AG08395 (cell line): ENCODE results near the gene BCL2L1.

Experiments used
- DNase-seq: peaks from one replicate; pipeline ENCODE4 v3.0.0; 2012; ENCODE audit warnings: mixed read lengths, low spot score

The BCL2L1 gene

DNA sequence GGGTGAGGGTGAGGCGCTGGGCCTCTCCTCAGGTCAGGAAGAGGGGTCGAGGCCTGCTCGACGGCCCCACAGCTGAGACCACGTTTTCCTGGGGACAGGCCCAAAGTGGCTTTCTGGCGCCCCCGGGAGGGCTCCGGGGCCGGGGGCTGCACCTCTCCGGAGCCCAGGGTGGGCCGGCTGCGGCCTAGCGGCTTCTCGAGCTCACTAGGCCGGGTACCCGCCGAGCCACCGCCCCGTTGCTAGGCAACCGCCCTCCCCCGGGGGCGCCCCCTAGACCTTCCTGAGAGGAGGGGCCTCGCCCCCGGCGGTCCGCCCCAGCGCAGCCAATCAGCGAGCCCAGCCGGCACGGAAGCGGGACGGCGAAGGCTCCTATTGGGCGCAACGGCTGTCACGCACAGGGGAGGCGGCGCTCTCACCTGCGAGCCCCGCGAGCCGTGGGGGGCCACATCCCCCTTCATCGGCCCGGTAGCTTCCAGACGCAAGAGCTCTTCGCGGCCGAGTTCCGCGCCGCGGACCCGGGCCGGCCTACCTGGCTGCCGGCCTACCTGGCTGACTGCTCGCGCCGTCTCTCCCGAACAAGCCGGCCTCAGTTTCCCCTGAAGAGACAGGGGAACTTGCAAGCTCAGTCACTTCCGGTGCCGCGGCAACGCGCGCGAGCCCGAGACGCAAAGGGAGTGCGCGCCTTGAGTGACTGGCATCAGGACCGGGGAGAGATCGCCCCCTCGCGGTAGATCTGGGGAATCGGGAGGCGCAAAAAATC lies 831 bp upstream of the BCL2L1 start:
- DNase-seq = peak; percentile 98

DNA sequence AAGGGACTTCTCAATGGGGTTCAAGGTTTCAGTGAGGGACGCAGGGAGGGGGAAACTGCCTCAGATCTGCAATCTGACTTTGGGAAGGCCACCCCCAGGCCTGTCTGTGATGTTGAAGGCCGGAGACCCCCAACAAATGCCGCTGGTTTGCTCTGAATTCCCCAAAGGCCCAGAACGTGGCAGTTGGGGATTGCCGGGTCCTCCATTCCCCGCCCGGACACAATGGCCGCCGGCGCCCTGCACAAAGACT lies 326 bp upstream of the BCL2L1 start:
- no peak for DNase-seq

DNA sequence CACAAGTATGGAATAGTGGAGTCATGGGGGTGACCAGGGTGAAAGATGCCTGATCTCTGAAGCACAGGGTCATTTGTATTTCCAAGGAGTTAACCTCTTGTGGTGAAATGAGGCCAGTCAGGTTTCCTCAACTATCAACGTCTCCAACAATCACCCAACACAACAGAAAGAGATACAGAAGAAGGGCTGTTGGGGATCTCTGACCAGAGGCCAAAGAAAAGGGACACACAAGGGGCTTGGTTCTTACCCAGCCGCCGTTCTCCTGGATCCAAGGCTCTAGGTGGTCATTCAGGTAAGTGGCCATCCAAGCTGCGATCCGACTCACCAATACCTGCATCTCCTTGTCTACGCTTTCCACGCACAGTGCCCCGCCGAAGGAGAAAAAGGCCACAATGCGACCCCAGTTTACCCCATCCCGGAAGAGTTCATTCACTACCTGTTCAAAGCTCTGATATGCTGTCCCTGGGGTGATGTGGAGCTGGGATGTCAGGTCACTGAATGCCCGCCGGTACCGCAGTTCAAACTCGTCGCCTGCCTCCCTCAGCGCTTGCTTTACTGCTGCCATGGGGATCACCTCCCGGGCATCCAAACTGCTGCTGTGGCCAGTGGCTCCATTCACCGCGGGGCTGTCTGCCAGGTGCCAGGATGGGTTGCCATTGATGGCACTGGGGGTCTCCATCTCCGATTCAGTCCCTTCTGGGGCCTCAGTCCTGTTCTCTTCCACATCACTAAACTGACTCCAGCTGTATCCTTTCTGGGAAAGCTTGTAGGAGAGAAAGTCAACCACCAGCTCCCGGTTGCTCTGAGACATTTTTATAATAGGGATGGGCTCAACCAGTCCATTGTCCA lies 1.0 kb downstream of the BCL2L1 start:
- no peak for DNase-seq

DNA sequence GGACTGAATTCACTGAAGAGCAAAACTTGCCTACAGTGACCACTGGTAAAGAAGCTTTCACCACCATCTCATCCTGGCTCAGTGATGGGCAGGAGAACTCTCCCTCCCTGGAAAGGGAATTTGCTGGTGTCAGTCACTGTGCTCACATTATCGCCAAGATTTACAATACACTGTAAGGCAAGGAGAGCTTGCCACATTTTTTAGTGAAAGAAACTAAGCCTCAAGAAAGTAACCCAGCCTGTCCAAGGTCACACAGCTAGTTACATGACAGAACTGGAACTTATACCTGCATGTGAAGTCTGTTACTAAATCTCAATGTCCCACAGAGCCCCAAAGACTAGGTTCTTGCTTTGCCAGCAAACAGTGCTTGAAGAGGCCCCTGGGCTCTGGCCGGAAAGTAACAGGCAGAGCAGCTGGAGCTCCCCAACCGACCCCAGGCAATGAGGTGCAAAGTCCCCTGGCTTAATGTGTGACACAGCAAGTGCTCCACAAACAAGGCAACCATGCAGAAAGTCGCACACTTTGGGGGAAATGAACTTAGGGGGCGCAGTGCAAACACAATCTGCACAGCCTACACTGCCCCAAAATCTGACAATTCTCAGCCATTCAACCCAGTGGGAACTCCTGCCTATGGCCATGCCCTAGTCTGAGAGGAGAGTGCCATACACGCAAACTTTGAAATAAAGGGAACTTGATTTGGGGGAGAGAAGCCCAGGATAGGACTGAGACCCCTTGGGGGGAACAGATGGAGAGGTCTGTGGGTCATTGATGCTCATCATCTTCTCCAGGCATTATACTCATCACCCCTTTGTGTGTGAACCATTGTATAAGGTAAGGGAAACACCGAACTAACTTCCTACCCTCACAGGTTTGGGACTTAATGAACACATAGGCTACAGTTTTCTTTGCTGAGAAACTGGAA lies 1.9 kb downstream of the BCL2L1 start:
- DNase-seq = no peak

DNA sequence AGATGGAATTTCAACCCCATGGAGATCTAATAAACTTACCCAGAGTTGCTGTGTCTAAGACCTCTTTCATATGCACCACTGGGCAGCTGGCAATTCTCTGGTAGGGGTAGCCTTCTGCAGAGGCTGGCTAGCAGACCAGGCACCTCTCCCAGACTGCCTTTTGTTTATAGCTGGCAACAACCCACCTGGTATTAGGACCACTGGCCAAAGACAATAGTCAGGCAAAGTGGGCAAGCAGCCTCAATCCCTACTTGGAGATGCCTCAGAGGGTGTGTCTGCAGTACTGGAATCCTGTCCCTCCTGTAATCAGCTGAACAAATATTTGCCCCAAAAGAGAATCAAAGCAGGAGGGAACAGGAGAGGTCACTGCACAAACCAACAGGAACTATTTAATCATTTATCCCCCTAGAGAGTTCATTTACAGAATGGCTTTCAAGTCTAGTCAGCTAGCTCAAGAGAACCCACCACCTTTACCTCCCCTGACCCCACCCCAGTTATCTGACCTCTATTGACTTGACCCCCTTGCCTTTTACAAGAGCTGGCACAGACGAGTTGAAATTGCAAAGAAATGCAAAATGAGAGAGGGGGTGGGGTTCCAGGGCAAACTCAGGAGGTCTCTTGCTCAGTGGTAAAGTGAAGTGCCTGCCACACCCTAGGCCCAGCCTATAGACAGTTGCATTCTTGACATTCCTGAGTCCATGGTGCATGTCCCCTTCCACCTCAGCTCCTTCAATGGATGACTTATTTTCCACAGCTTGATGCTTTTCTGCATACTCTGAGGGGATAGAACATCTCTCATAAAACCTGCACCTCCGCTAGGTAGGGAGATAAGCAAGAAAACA lies 2.8 kb downstream of the BCL2L1 start:
- no peak for DNase-seq

DNA sequence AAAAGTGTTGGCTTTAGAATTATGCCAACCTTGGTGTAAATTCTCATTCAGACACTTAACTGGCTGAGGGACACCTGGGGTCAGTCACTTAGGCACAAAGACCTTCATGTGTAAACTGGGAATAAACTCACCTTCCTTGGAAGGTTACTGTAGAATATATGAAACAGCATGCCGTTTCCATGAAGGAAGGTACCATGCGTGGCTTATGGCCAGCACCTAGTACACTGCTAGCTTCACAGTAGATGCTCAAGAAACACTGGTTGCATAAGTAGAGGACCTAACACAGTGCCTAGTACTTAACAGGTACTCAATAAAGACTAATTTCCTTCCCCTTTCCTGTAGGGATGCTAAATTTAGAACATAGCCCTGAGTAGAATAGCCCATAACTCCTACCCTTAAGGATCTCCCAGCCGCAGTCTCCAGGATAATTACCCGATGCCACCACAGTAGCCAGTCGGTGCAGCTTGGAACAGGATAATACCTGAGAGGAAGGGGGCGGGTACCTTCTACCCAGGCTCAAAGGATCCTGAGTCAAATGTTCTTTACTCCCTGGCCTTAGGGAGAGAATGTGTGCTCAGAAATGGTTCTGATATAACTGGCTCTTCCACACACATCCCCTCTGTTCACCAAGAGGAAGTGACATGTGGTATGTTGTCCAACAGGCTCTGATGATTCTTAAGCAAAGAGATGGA lies 3.6 kb downstream of the BCL2L1 start:
- no peak for DNase-seq

DNA sequence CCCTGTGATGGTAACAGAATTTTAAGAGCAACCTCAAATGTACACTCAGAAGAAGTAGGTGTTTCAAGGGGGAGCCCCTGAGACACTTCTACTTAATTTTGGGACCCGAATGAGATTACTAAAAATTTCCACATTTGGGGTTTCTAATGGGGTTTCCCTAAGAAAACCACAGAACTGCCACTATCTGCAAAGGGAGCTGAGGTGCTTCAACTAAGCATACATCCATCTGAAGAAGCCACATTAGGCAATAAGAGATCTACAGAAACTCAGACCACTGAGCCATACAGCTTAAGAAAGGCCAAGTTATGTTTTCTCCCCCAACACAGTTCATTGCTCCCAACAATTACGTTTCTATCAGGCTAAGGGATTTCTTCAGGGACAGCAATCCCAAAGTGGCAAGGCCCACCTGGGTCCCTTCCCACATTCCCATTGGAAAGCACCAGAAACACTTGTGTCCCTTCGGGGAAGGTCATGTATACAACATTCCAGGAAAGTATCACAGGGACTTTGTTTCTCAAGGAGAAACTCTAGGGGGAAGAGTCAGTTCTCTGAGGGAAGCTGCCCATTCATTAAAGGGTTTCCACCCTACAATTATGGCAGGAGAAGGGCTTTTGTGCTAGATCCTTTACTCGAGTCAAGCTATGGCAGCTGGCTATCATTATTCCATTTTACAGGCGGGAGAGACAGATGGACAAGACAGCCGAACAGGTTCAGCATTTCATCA lies 5.0 kb downstream of the BCL2L1 start:
- DNase-seq = no peak

DNA sequence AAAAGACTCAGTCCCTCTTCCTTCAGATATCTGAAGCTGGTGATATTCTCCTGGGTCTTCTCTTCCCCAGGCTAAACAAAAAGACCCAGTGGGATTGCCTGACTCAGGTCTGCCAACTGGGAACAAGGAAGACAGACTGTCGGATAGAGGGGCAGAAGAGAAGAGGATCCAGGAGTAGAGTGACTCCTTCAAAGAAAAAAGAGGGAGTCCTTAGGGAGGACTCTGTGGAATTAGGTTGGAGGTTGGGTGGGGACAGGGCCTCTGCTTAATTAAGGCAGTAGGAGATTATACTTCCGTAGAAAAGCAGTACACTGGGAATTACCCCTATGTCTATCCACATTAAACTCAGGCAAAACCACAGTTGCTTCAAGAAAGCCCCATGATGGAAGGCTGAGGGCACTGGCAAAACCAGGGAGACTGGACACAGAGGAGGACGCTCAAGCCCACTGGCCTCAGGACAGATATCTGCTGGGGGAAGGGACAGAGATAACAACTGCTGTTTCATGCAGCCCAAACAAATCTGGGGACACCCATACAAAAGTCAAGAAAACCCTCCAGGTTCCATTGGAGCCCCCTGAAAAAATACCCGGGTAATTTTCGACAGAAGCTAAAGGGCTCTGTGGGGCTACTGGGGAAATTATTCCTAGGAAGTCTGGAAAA lies 5.7 kb downstream of the BCL2L1 start:
- DNase-seq = no peak

DNA sequence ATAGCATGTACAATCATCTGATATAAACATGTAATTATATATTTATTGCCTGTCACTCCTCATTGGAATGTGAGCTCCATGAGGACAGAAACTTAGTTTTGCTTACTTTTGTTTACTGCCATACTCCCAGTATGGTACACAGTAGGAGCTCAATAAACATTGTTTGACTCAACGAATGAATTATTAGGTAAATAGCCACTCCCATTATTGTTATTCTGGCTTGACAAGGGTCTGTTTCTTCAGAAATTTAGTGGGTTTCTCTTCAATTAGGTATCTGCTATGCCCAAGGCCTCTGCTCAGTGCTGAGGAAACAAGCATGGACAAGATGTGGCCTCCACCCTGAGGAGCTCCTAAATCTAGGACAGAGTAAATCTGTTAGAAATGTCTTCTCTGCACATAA lies 6.3 kb downstream of the BCL2L1 start:
- DNase-seq = no peak

DNA sequence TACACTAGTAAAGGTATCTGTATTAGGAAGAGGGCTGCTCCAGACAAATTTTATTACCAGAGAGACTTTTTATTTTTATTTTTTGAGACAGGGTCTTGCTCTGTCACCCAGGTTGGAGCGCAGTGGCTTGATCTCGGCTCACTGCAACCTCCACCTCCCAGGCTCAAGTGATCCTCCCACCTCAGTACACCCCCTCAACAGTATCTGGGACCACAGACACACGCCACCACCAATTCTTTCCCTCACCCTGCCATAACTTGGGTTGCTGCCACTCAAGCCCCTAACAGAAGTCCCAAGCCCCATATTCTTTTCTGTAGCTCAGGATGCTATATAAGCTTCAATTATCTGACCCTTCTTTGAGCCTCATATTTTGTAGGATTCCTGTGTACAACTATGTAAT lies 6.9 kb downstream of the BCL2L1 start:
- no peak for DNase-seq

DNA sequence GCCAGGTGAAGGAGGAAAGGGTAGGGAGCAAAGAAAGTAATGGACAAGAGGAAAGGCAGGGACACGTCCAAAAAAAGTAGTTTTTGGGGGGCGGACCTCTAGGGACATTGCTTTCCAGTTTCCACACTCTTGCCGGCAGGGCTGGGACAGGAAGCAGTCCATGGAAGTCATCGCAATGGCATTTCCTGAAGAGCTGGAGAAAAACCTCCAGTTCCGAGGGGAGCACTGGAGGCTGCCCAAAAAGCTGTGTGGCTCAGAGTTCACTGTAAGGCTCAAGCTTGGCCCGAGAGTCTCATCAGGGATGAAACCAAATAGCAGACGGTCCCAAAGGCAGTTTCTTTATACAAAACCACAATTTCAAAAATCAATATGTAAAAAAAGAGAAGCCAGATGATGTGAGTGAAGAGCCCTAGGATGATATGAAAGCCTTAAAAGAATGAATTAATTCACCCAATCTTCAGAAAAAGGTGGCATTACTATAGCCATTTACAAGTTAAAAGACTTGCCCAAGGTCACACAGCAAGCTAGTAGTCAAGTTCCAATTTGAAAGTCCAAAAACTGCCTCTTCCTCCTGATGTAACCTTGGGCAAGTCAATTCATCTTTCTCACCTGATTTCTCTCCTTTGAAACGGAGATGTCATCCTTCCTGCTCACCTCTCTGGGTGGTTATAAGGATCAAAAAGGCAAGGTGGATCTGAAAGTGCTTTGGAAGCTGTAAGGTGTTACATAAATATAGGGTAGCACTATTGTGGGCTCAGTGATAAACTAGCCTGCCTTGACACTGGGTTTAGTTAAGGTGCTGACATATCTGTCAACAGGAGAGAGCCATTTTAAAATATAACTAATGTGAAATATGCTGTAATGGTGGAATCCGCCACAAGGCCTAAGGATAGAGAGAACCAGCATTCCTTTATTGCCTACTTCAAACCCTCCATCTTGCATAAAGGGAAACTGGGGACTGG lies 9.1 kb downstream of the BCL2L1 start:
- DNase-seq = peak; percentile 95

DNA sequence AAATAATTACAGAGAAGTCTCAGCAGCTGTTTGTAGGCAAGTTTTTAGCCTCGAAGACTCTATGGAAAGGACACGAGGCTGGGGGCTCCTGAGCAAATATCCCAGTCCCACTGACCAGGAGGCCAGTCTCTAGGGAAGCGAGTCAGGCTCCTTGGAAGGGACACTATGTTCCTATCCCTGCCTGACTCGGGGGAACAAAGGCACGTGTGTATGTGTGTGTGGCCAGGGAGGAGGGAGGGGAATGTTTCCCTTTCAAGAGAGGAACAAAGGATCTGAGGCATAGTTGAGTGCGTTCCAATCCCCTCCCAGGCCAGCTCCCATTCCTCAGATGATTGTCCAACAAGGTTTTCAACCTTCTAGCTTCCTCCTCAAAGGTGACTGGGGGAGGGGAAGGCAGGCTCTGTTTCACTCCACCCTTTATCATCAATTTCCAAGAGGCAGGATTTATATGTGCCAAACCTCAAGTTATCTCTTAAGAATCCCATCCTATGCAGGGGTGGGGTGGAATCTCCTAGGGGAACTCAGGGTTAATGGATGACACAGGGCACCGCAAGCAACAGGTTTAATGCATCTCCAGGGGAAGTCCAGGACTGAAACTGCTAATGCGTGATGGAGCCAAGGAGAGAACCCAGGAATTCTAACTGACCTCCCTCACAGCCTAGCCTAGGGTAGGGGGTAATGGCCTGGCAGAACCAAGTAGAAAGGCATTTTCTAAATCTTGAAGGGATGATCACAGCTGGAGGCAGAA lies 9.9 kb downstream of the BCL2L1 start:
- DNase-seq = peak; percentile 88

DNA sequence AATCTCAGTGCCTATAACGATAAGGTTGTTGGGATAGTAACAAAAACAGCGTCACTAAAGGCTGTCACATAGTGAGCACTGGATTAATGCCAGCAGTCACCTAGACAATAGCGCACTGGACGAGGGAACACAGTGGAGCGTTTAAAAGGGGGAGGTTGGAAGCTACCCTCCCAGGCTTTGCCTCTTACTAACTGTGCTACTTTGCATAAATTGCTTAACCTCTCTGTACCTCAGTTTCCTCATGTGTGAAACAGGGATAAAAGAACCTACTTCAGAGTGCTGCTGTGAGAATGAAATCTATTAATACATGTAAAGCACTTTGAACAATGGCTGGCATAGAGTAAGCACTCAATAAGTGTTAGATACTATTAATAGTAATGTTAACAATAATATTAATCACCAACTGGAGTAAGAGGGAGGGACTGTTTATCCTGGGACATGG lies 10.5 kb downstream of the BCL2L1 start:
- no peak for DNase-seq

DNA sequence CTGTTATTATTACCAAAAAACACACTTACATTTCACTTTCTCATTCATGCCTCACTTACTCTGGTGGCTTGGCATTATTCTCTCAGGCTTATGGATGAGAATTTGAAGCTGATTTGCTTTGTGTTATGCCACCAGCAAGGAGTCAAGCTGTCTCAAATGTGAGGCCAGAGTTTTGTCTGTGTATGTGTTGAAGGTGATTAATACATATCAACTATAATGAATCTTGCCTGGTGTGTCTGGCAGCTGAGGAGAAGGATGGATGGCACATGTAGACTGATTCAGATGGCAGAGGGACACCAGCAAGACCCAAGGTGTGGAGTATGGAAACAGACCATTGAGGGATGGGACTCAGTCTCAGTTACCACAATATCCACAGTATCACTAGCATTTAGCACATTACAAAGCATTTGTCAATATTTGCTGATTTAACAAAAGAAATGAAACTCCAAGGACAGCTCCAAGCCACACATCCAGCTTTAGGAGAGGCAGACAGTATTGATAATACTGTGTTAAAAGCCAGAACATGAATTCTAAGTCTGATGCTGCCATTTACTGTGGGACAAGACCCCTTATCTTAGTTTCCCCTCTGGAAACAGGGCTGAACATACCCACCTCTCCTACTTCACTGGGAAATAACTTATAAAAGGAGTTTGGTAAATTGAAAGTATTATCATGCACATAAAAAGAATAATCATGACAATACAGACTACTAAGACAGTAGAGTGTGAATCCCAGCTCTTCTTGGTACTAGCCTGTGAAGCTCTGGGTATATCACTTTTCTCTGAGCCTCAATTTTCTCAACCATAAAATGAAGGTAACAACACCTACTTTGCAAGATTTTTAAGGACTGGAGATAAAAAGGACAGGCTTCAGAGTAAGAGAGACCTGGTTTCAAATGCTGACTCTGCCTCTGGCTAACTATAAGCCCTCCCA lies 11.2 kb downstream of the BCL2L1 start:
- DNase-seq = no peak

DNA sequence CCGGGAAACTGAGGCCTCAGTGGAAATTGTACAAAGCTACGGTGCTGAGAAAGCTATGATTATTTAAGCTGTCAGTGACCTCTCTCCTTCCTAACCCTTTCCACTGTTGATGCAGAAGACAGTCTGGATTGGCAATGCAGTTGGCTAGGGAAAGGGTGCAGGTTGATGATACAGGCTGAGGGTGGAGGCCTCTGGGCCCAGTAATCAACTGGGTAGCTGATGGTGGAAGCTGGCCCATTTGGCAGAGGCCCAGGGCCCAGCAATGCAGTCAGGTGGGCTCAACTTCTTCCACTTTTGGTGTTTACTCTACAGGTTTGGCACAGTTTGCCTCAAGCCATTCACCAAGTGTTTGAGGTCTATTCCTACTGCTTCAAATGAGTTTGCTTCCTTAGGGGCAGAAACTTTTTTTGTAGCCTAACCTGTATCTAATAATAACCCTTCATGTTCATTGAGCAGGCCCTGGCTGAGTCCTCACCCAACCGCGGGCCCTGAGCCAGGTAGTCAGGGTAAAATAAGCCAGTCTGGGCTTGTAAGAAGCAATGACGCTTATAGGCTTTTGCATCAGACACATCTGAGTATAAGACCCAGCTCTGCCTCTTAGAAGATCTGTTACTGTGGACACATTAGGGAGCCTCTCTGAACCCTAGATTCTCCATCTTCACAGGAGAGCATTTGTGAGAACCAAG lies 12.1 kb downstream of the BCL2L1 start:
- no peak for DNase-seq

DNA sequence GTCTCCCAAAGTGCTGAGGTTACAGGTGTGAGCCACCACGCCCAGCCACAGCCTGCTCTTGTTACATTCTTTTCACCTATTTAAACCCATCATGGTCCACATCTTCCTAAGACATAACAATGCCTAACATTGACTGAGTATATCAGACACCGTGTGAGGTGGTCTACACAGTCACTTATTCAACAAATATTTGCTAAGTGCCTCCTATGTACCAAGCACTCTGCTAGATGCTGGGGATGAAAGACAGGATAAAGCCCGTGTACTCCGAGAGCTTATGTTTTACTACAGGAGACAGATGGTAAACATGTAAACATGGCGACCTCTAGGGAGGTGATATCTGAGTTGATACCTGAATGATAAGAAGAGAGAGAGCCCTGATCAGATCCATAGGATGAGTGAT lies 12.7 kb downstream of the BCL2L1 start:
- no peak for DNase-seq
